Measurements from ENCODE around the gene OGFOD3.
"Not testable (repeated sequence)": the region's sequence is repeated elsewhere in the genome, so short reads cannot be mapped to it uniquely, and the experiment has no call there.

The OGFOD3 gene

GRCh38 chr17:82377924-82378740, 40.3 kb downstream of the OGFOD3 start:
- DNase-seq (ENCODE audit: extremely low read depth in 1 of 2, low read depth in 1 of 2) = no peak

GRCh38 chr17:82377294-82377693, 41.1 kb downstream of the OGFOD3 start:
- DNase-seq (ENCODE audit: extremely low read depth in 1 of 2, low read depth in 1 of 2) = not testable (repeated sequence)

- no peak for DNase-seq (ENCODE audit: extremely low read depth in 1 of 2, low read depth in 1 of 2)
Observed at GRCh38 chr17:82376042-82376730, 42.2 kb downstream of the OGFOD3 start.

- no peak for DNase-seq (ENCODE audit: extremely low read depth in 1 of 2, low read depth in 1 of 2)
Observed at GRCh38 chr17:82375359-82376041, 42.9 kb downstream of the OGFOD3 start.

GRCh38 chr17:82374626-82375331, 43.6 kb downstream of the OGFOD3 start:
- no peak for DNase-seq (ENCODE audit: extremely low read depth in 1 of 2, low read depth in 1 of 2)

- DNase-seq (ENCODE audit: extremely low read depth in 1 of 2, low read depth in 1 of 2) = no peak
Observed at GRCh38 chr17:82373731-82374625, 44.4 kb downstream of the OGFOD3 start.

GRCh38 chr17:82373072-82373452, 45.3 kb downstream of the OGFOD3 start:
- DNase-seq (ENCODE audit: extremely low read depth in 1 of 2, low read depth in 1 of 2) = not testable (repeated sequence)

- DNase-seq (ENCODE audit: extremely low read depth in 1 of 2, low read depth in 1 of 2) = no peak
Observed at GRCh38 chr17:82372249-82373071, 45.9 kb downstream of the OGFOD3 start.

- no peak for DNase-seq (ENCODE audit: extremely low read depth in 1 of 2, low read depth in 1 of 2)
Observed at GRCh38 chr17:82371333-82372248, 46.8 kb downstream of the OGFOD3 start, which contains the start of gene UTS2R. UTS2R (plus strand) TSS chr17:82371765; CDS start chr17:82374325, 2,560 bp downstream.

GRCh38 chr17:82370471-82371332, 47.7 kb downstream of the OGFOD3 start:
- DNase-seq (ENCODE audit: extremely low read depth in 1 of 2, low read depth in 1 of 2) = no peak

- no peak for DNase-seq (ENCODE audit: extremely low read depth in 1 of 2, low read depth in 1 of 2)
Observed at GRCh38 chr17:82369211-82369610, 49.2 kb downstream of the OGFOD3 start.

- DNase-seq (ENCODE audit: extremely low read depth in 1 of 2, low read depth in 1 of 2) = no peak
Observed at GRCh38 chr17:82367724-82368524, 50.5 kb downstream of the OGFOD3 start.

GRCh38 chr17:82366749-82367148, 51.6 kb downstream of the OGFOD3 start:
- DNase-seq (ENCODE audit: extremely low read depth in 1 of 2, low read depth in 1 of 2) = no peak

- DNase-seq (ENCODE audit: extremely low read depth in 1 of 2, low read depth in 1 of 2) = no peak
Observed at GRCh38 chr17:82365606-82366295, 52.6 kb downstream of the OGFOD3 start.

GRCh38 chr17:82361885-82362633, 56.3 kb downstream of the OGFOD3 start:
- DNase-seq (ENCODE audit: extremely low read depth in 1 of 2, low read depth in 1 of 2) = no peak
